HepG2 (cell line): Measurements from ENCODE around the gene NPIPB5. TPM values are rescaled to one million over a fixed set of nuclear protein-coding genes. Genes with fewer than 3 reads are reported as not detected.
"Not testable (repeated sequence)": the region's sequence is repeated elsewhere in the genome, so short reads cannot be mapped to it uniquely, and the experiment has no call there.

Experiments
- ATAC-seq: fragments of 200-7000 bp; cut with Tn5 transposase; 3 replicates; pipeline ENCODE4 v1.9.1; 2020; ENCODE audit warnings: mild to moderate bottlenecking, moderate library complexity
- Bru-seq: library from RNA; stranded (reverse); fragments of 400-500 nt; gene quantifications from one replicate; lab custom pipeline; 2021; lab: Mats Ljungman, UMichigan
- BruChase-seq, 2 experiments: library from RNA; stranded (reverse); fragments of 400-500 nt; gene quantifications; one replicate each; lab custom pipeline; 2021; lab: Mats Ljungman, UMichigan
- BruUV-seq: library from RNA; stranded (reverse); fragments of 400-500 nt; replicated peaks from 2 replicates; lab custom pipeline; 2021; lab: Mats Ljungman, UMichigan
- CTCF ChIA-PET: fragments of 300-600 bp; formaldehyde crosslinking; extraction: SDS; loops from one replicate; lab custom pipeline; 2021; ENCODE audit warnings: low total read pairs, inconsistent platforms, low intra/inter-chr PET ratio; lab: Yijun Ruan, JAX
- POLR2A ChIA-PET: fragments of 350-600 bp; sonication (Branson Sonifier 250); formaldehyde crosslinking; loops from one replicate; lab custom pipeline; 2020; ENCODE audit warnings: antibody characterized with exemption, inconsistent platforms; lab: Yijun Ruan, JAX
- DNase-seq: peaks from one replicate; pipeline ENCODE4 v3.0.0-alpha.2; 2015; ENCODE audit warnings: low spot score
- FAIRE-seq: peaks from 3 replicates; lab custom pipeline; 2011; peaks lifted over from hg19 to GRCh38; lab: Jason Lieb, UNC
- H2AFZ ChIP-seq: one replicate; pipeline ENCODE4 v1.6.1; 2011; ENCODE audit warnings: low read length, inconsistent platforms
- H3K27ac ChIP-seq: fragments of 300-600 bp; 3 replicates; pipeline ENCODE4 v1.8.0; 2011; ENCODE audit warnings: mixed run types, mild to moderate bottlenecking, mixed read lengths, low read length, inconsistent platforms; ENCODE audit not compliant: insufficient read depth; ENCODE audit errors: extremely low read length
- H3K27me3 ChIP-seq, 2 experiments: fragments of 200-600 bp in 1 of 2; 2 replicates in 1 of 2; 3 replicates in 1 of 2; pipeline versions ENCODE4 v1.6.0 to v1.8.0; 2011; ENCODE audit warnings: low read length in 2 of 2, mild to moderate bottlenecking in 2 of 2, moderate library complexity in 2 of 2, inconsistent platforms in 1 of 2; ENCODE audit not compliant: insufficient read depth in 2 of 2, control insufficient read depth in 1 of 2
- H3K36me3 ChIP-seq, 2 experiments: fragments of 200-600 bp in 1 of 2; replicated peaks in 1 of 2; 2 replicates in 1 of 2; 3 replicates in 1 of 2; pipeline versions ENCODE4 v1.5.1 to v1.8.0; 2011; ENCODE audit warnings: low read length in 2 of 2, inconsistent platforms in 1 of 2; ENCODE audit not compliant: insufficient read depth in 2 of 2, control insufficient read depth in 1 of 2
- H3K4me1 ChIP-seq: 2 replicates; pipeline ENCODE4 v1.5.1; 2012; ENCODE audit warnings: low read length, inconsistent platforms; ENCODE audit not compliant: insufficient read depth
- H3K4me2 ChIP-seq: 2 replicates; pipeline ENCODE4 v1.6.0; 2011; ENCODE audit warnings: low read depth, low read length, inconsistent platforms
- H3K4me3 ChIP-seq, 3 experiments: fragments of 200-600 bp in 1 of 3; sonication (generic), shearing (Covaris generic) in 1 of 3; replicated peaks in 1 of 3; 2 replicates each; pipeline ENCODE4 v1.5.1; 2011 to 2016; ENCODE audit warnings: low read length in 3 of 3, inconsistent platforms in 2 of 3, low read depth in 2 of 3, mild to moderate bottlenecking in 2 of 3, control low read depth in 1 of 3, mixed read lengths in 1 of 3; ENCODE audit not compliant: insufficient read depth in 1 of 3
- H3K79me2 ChIP-seq: one replicate; pipeline ENCODE4 v1.6.1; 2011; ENCODE audit warnings: low read length, inconsistent platforms; ENCODE audit not compliant: insufficient read depth
- H3K9ac ChIP-seq: 2 replicates; pipeline ENCODE4 v1.6.0; 2011; ENCODE audit warnings: mild to moderate bottlenecking, low read depth, low read length, inconsistent platforms; ENCODE audit not compliant: insufficient read depth
- H3K9me3 ChIP-seq: 2 replicates; pipeline ENCODE4 v1.5.1; 2012; ENCODE audit warnings: mild to moderate bottlenecking, low read length
- H4K20me1 ChIP-seq: 2 replicates; pipeline ENCODE4 v1.6.0; 2011; ENCODE audit warnings: inconsistent platforms, mild to moderate bottlenecking, low read length, moderate library complexity; ENCODE audit not compliant: insufficient read depth
- WGBS: methylation state at CpG from one replicate; pipeline ENCODE4 v1.1.6; 2017; ENCODE audit warnings: low lambda C conversion rate; 5-methylcytosine and 5-hydroxymethylcytosine counted together
- in situ Hi-C: cut with HindIII; loops from 2 replicates; pipeline ENCODE4 v1.10.0; 2017; ENCODE audit warnings: low pct_unique_long_range_greater_than_20kb; ENCODE audit not compliant: extremely low pct_ligation_motif_present
- intact Hi-C: fragments of 100-400 bp; cut with micrococcal nuclease; formaldehyde crosslinking; loops from one replicate; pipeline ENCODE4 v1.10.0; 2022; ENCODE audit not compliant: unreplicated experiment
- long read RNA-seq, 2 experiments: library from RNA in 1 of 2; library from polyadenylated mRNA in 1 of 2; stranded (forward) in 1 of 2; unstranded in 1 of 2; transcript quantifications; one replicate each; pipeline ENCODE4 v2.0.0, GENCODE V29; 2019 to 2022
- polyA minus RNA-seq, 3 experiments: library from RNA; depleted of rRNA, polyadenylated mRNA; stranded (reverse); fragments of >200 nt; gene quantifications; 2 replicates each; pipeline ENCODE4 v1.2.3, GENCODE V29; 2011; ENCODE audit warnings: low replicate concordance in 1 of 3
- polyA plus RNA-seq, 8 experiments: library from polyadenylated mRNA; depleted of rRNA in 3 of 8; stranded (reverse) in 7 of 8; unstranded in 1 of 8; fragments of >200 nt; fragmentation: Illumina TruSeq in 4 of 8; extraction: Trizol in 4 of 8; gene quantifications; 2 replicates each; pipeline versions ENCODE4 v1.2.1 to v1.2.3, GENCODE V29; 2011 to 2016; ENCODE audit warnings: low read depth in 4 of 8, missing spikeins in 1 of 8, mixed read lengths in 1 of 8; ENCODE audit not compliant: insufficient read depth in 1 of 8
- total RNA-seq, 5 experiments: library from RNA; depleted of rRNA; stranded (reverse); fragments of >200 nt; fragmentation: Illumina TruSeq; extraction: Trizol; gene quantifications; 2 replicates each; pipeline ENCODE4 v1.2.3, GENCODE V29; 2016; ENCODE audit warnings: low read depth in 1 of 5

NPIPB5 gene
- total RNA-seq (2016; rRNA removed; fragmentation: Illumina TruSeq; extraction: Trizol), result 28.6 and 67.7 TPM in 2 replicates
- 40.1 and 44.2 TPM in 2 replicates for total RNA-seq (2016; cell fraction: cytosol; rRNA removed; fragmentation: Illumina TruSeq; extraction: Trizol; ENCODE audit: low read depth)
- 33.6 and 63.8 TPM in 2 replicates for total RNA-seq (2016; cell fraction: insoluble cytoplasmic fraction; rRNA removed; fragmentation: Illumina TruSeq; extraction: Trizol)
- total RNA-seq (2016; cell fraction: membrane; rRNA removed; fragmentation: Illumina TruSeq; extraction: Trizol), result 29.2 and 42.3 TPM in 2 replicates
- 299 and 354 TPM in 2 replicates for total RNA-seq (2016; cell fraction: nucleus; rRNA removed; fragmentation: Illumina TruSeq; extraction: Trizol)
- 59.1 and 81.2 TPM in 2 replicates for polyA plus RNA-seq (2011; rRNA removed)
- polyA plus RNA-seq (2011; cell fraction: cytosol; rRNA removed), result 14.3 and 16.1 TPM in 2 replicates
- polyA plus RNA-seq (2011; cell fraction: nucleus; rRNA removed), result 411 and 448 TPM in 2 replicates
- 85.3 and 90.7 TPM in 2 replicates for polyA plus RNA-seq (2012)
- 4.4 and 8.3 TPM in 2 replicates for polyA plus RNA-seq (2016; cell fraction: cytosol; fragmentation: Illumina TruSeq; extraction: Trizol; ENCODE audit: low read depth)
- polyA plus RNA-seq (2016; cell fraction: insoluble cytoplasmic fraction; fragmentation: Illumina TruSeq; extraction: Trizol; ENCODE audit: low read depth), result 25.2 and 41.5 TPM in 2 replicates
- polyA plus RNA-seq (2016; cell fraction: membrane; fragmentation: Illumina TruSeq; extraction: Trizol; ENCODE audit: low read depth), result 10.8 and 14.6 TPM in 2 replicates
- polyA plus RNA-seq (2016; cell fraction: nucleus; fragmentation: Illumina TruSeq; extraction: Trizol; ENCODE audit: insufficient read depth, low read depth), result 780 and 832 TPM in 2 replicates
- 82.0 and 86.3 TPM in 2 replicates for polyA minus RNA-seq (2011; rRNA and poly(A)+ RNA removed; ENCODE audit: low replicate concordance)
- polyA minus RNA-seq (2011; cell fraction: cytosol; rRNA and poly(A)+ RNA removed), result 18.2 and 21.6 TPM in 2 replicates
- polyA minus RNA-seq (2011; cell fraction: nucleus; rRNA and poly(A)+ RNA removed), result 470 and 579 TPM in 2 replicates
- Bru-seq, nascent RNA, result percentile 58 among the genes with signal in this experiment
- percentile 77 among the genes with signal in this experiment for BruChase-seq, experiment 1, labeled RNA remaining after a 6-hour chase
- BruChase-seq, experiment 2, labeled RNA remaining after a 2-hour chase, result percentile 74 among the genes with signal in this experiment
- long read RNA-seq, experiment 1, partial matches to known transcripts, result 0 of 1 reads
- long read RNA-seq, experiment 1, other reads (novel, unspliced or antisense), result 1 of 1 reads
- long read RNA-seq, experiment 2, partial matches to known transcripts, result 12 of 17 reads
- long read RNA-seq, experiment 2, other reads (novel, unspliced or antisense), result 4 of 17 reads

DNA sequence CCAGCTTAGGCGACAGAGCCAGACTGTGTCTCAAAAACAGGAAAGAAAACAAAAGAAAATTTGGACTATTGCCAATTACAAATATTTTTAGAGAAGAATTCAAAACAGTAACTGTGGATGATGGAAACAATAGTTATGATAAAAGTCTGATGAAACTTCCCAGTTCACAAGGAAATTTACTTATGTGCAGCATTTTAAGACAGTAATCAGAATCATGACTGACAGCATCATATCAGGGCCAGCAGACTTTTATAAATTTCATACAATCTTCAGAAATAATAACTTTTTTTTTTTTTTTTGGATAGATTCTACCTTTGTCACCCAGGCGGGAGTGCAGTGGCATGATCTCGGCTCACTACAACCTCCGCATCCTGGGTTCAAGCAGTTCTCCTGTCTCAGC is at the start of gene NPIPB5:
Gene NPIPB5, plus strand, starts transcription at position 301 of the 400 bp plus-strand sequence. CDS start 2,911 bp downstream, outside the sequence.
- H3K27ac ChIP-seq, H3K9me3 ChIP-seq, DNase-seq, H3K27me3 ChIP-seq, H3K4me3 ChIP-seq, H2AFZ ChIP-seq, H3K4me1 ChIP-seq, H3K9ac ChIP-seq, POLR2A ChIA-PET, BruUV-seq, FAIRE-seq, H4K20me1 ChIP-seq, H3K36me3 ChIP-seq, intact Hi-C loops, H3K4me2 ChIP-seq, H3K79me2 ChIP-seq, in situ Hi-C loops, CTCF ChIA-PET, ATAC-seq: not testable (repeated sequence)
- WGBS, result no CpG with 5 or more reads among the region's 4 CpGs

DNA sequence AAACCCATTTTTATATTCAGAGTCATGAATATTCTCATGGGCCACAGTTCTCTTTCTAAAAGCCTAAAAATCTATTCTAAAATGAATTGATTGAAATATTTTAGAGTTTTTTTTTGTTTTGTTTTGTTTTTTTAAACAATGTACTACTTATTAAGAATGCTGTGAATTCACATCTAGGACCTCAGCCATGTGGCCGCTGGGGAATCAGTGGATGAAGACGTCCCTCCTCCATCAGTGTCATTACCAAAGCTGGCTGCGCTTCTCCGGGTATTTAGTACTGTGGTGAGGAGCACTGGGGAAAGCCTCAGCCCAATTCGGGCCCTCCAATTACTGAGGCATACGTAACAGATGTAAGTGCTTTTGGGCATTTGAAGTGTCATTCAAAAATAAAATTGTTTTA is 41.8 kb upstream of the NPIPB5 start:
- ATAC-seq, H3K79me2 ChIP-seq, in situ Hi-C loops, H4K20me1 ChIP-seq, H3K9ac ChIP-seq, H3K4me3 ChIP-seq, H3K36me3 ChIP-seq, DNase-seq, H3K27ac ChIP-seq, FAIRE-seq, H3K4me2 ChIP-seq, H3K9me3 ChIP-seq, H2AFZ ChIP-seq, BruUV-seq, CTCF ChIA-PET, intact Hi-C loops, H3K4me1 ChIP-seq, H3K27me3 ChIP-seq, POLR2A ChIA-PET: not testable (repeated sequence)
- WGBS, result 63% methylated on average over 5 of the region's 6 CpGs
